ENCODE measurements around the gene SHB. TPM values are rescaled to one million over a fixed set of nuclear protein-coding genes. Genes with fewer than 3 reads are reported as not detected.

SHB gene
- total RNA-seq, 2 experiments from 2014 or later = 0.41 to 1.0 TPM

GRCh38 chr9:37927132-37927531 lies 141.9 kb downstream of the SHB start:
- Histone ChIP-seq H3K27ac (ENCODE audit: low read depth, low read length, poor library complexity, severe bottlenecking) (no peak overlapping the region), H3K4me2 (ENCODE audit: low read length) (no peak overlapping the region), H3K9me2 (ENCODE audit: insufficient read depth, low read length) (no peaks in the 10 kb centered on the region), H4K20me1 (ENCODE audit: insufficient read depth, low read length) (no peaks in the 10 kb centered on the region), H3K36me3 (ENCODE audit: insufficient read depth, low read length) (no peaks in the 10 kb centered on the region), H3K9me3 (ENCODE audit: low read length) (0 out of 2 replicates have a peak, but pooled peaks cover 4% of the 10 kb centered on the region), H3K79me2 (ENCODE audit: insufficient read depth, low read depth, low read length) (no peaks in the 10 kb centered on the region), H3K4me1 (ENCODE audit: insufficient read depth, low read length, poor library complexity, severe bottlenecking) (no peaks in the 10 kb centered on the region), H2AFZ (ENCODE audit: low read length) (no peak overlapping the region), H3K4me3 (ENCODE audit: low read depth, low read length, poor library complexity, severe bottlenecking) (no peak overlapping the region)
- DNase-seq (ENCODE audit: low spot score) = peak; percentile 4
- intact Hi-C loops (cut with micrococcal nuclease; ENCODE audit: unreplicated experiment) = no loop called here
- BruUV-seq (replicated peaks) = no TSS peak
- ChIA-PET CTCF (ENCODE audit: unreplicated experiment) (no interaction called here), POLR2A (interaction anchor here (0.8 kb wide), 1 partner anchor 139 kb away, joined by 3 read pairs; no protein-coding TSS in a partner anchor)
- no peak for TF ChIP-seq EZH2phosphoT487 (IDR thresholded peaks at IDR 0.05; ENCODE audit: borderline replicate concordance, low read depth, low read length)
- TF ChIP-seq CTCF (conservative IDR thresholded peaks at IDR 0.05; ENCODE audit: low read length) = no peak

DNA sequence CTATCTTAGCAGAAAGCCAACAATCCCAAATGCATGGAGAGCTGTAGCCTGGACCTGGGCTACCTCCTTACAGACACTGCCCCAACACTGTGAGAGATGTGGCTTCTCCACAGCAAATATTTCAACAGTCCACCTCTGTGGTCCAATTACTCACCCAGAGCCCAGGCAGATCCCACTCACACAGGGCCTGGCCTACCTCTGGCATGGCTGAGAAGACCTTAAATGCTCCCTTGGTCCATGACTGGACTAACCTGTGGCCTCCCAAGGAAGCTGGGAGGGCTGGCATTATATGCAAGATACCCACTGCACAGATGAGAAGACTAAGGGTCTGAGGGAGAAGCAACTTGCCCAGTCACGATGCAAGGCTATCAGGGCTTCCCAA lies 142.3 kb downstream of the SHB start:
- H3K36me3 ChIP-seq (ENCODE audit: insufficient read depth, low read length) = no peaks in the 10 kb centered on the region
- no peaks in the 10 kb centered on the region for H3K79me2 ChIP-seq (ENCODE audit: insufficient read depth, low read depth, low read length)
- TF ChIP-seq CTCF (conservative IDR thresholded peaks at IDR 0.05; ENCODE audit: low read length) = no peak
- TF ChIP-seq EZH2phosphoT487 (IDR thresholded peaks at IDR 0.05; ENCODE audit: borderline replicate concordance, low read depth, low read length) = no peak
- H3K27ac ChIP-seq (ENCODE audit: low read depth, low read length, poor library complexity, severe bottlenecking) = no peak overlapping the region
- H3K4me2 ChIP-seq (ENCODE audit: low read length) = no peak overlapping the region
- DNase-seq (ENCODE audit: low spot score) = no peak
- H3K4me3 ChIP-seq (ENCODE audit: low read depth, low read length, poor library complexity, severe bottlenecking) = no peak overlapping the region
- BruUV-seq (replicated peaks) = no TSS peak
- ChIA-PET POLR2A (interaction anchor here (0.8 kb wide), 1 partner anchor 140 kb away, joined by 3 read pairs; no protein-coding TSS in a partner anchor), CTCF (ENCODE audit: unreplicated experiment) (no interaction called here)
- no peak overlapping the region for H2AFZ ChIP-seq (ENCODE audit: low read length)
- H3K9me2 ChIP-seq (ENCODE audit: insufficient read depth, low read length) = no peaks in the 10 kb centered on the region
- no peaks in the 10 kb centered on the region for H3K4me1 ChIP-seq (ENCODE audit: insufficient read depth, low read length, poor library complexity, severe bottlenecking)
- intact Hi-C loops (cut with micrococcal nuclease; ENCODE audit: unreplicated experiment) = no loop called here
- H3K9me3 ChIP-seq (ENCODE audit: low read length) = 0 out of 2 replicates have a peak, but pooled peaks cover 4% of the 10 kb centered on the region
- no peaks in the 10 kb centered on the region for H4K20me1 ChIP-seq (ENCODE audit: insufficient read depth, low read length)

GRCh38 chr9:37925786-37926736 lies 143.0 kb downstream of the SHB start:
- H3K9me2 ChIP-seq (ENCODE audit: insufficient read depth, low read length) = no peaks in the 10 kb centered on the region
- POLR2A ChIA-PET = no interaction called here
- intact Hi-C loops (cut with micrococcal nuclease; ENCODE audit: unreplicated experiment) = no loop called here
- H3K4me3 ChIP-seq (ENCODE audit: low read depth, low read length, poor library complexity, severe bottlenecking) = no peak overlapping the region
- H2AFZ ChIP-seq (ENCODE audit: low read length) = no peak overlapping the region
- CTCF ChIA-PET (ENCODE audit: unreplicated experiment) = no interaction called here
- H3K4me1 ChIP-seq (ENCODE audit: insufficient read depth, low read length, poor library complexity, severe bottlenecking) = no peaks in the 10 kb centered on the region
- H3K4me2 ChIP-seq (ENCODE audit: low read length) = no peak overlapping the region
- no peak for TF ChIP-seq EZH2phosphoT487 (IDR thresholded peaks at IDR 0.05; ENCODE audit: borderline replicate concordance, low read depth, low read length)
- TF ChIP-seq CTCF (conservative IDR thresholded peaks at IDR 0.05; ENCODE audit: low read length) = no peak
- 0 out of 2 replicates have a peak, but pooled peaks cover 4% of the 10 kb centered on the region for H3K9me3 ChIP-seq (ENCODE audit: low read length)
- DNase-seq (ENCODE audit: low spot score) = no peak
- no peak overlapping the region for H3K27ac ChIP-seq (ENCODE audit: low read depth, low read length, poor library complexity, severe bottlenecking)
- no peaks in the 10 kb centered on the region for H4K20me1 ChIP-seq (ENCODE audit: insufficient read depth, low read length)
- H3K36me3 ChIP-seq (ENCODE audit: insufficient read depth, low read length) = no peaks in the 10 kb centered on the region
- no peaks in the 10 kb centered on the region for H3K79me2 ChIP-seq (ENCODE audit: insufficient read depth, low read depth, low read length)
- BruUV-seq (replicated peaks) = no TSS peak
